ENCODE data around the gene PRIM1. TPM values are rescaled to one million over a fixed set of nuclear protein-coding genes. Genes with fewer than 3 reads are reported as not detected.
"Not testable (repeated sequence)": the region's sequence is repeated elsewhere in the genome, so short reads cannot be mapped to it uniquely, and the experiment has no call there.

The PRIM1 gene
- total RNA-seq, 3 donors from 2014 or later, result 56.0 to 68.2 (median 60.1) TPM

DNA sequence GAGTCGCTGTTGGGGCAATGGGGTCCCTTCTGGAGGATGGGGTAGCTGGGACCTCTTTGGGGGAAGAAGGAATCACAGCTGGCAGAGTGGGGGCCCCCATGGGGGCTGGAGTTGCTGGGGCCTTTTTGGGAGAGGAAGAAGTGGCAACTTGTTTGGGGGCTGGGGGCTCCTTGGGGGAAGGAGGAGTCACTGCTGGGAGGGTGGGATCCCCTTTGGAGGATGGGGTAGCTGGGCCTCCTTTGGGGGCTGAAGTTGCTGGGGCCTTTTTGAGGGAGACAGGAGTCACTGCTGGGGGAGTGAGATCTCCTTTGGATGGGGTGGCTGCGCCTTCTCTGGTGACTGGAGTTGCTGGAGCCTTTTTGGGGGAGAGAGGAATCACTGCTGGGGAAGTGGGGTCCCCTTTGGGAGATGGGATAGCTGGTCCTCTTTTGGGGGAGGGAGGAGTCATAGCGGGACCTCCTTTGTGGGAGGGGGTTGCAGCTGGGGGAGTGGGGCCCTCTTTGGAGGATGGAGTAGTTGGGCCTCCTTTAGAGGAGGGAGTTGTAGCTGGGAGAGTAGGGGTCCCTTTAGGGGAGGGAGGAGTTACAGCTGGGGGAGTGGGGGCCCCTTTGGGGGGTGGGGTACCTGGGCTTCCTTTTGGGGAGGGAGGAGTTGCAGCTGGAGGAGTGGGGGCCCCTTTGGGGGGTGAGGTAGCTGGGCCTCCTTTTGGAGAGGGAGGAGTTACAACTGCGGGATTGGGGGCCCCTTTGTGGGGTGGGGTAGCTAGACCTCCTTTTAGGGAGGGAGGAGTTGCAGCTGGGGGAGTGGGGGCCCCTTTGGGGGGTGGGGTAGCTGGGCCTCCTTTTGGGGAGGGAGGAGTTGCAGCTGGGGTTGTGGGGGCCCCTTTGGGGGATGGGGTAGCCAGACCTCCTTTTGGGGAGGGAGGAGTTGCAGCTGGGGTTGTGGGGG, 34.9 kb downstream of the PRIM1 start:
- Mint-ChIP-seq H3K36me3 (ENCODE audit: insufficient read depth) (peaks cover 66% of the 10 kb centered on the region), H3K9me3 (no peaks in the 10 kb centered on the region), H3K4me3 (no peak overlapping the region), H3K4me1 (ENCODE audit: low read depth) (peaks cover 59% of the 10 kb centered on the region), H3K27me3 (ENCODE audit: low read depth) (no peaks in the 10 kb centered on the region)
- DNase-seq (no peak), ATAC-seq (no peak)

DNA sequence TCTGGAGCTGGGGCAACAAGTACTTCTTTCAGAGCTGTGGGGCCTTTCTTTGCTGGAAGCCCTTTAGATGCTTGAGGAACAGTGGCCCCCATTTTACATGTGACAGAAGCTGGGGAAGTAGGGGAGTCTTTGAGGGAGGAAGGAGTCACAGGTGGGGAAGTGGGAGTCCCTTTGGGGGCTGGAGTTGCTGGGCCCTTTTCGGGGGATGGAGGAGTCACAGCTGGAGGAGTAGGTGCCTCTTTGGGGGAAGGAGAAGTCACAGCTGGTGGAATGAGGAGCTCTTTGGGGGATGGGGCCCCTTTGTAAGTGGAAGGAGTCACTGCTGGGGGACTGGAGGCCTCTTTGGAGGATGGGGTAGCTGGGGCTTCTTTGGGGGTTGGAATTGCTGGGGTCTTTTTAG, 35.7 kb downstream of the PRIM1 start:
- Mint-ChIP-seq H3K4me1 (ENCODE audit: low read depth) (peaks cover 51% of the 10 kb centered on the region), H3K36me3 (ENCODE audit: insufficient read depth) (peaks cover 62% of the 10 kb centered on the region), H3K4me3 (no peak overlapping the region), H3K9me3 (no peaks in the 10 kb centered on the region), H3K27me3 (ENCODE audit: low read depth) (no peaks in the 10 kb centered on the region)
- ATAC-seq, result no peak
- no peak for DNase-seq

DNA sequence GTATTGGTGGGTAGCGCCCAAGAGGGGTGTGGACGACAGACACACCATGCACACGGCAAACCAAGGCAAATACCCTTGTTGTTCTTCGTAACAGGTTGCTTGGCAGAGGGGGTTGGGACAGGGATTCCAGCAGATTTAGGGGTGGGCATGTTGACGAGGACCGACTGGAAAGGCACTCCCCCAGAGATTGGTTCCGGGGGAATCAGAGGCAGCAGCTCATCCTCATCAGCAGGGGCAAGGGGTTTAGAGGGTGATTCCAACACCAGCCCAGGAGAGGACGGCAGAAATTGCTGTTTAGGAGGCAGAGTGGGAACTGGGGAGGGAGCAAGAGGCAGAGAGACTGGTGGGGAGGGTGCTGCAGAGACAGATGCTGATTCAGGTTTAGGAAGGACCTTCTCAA, 36.3 kb downstream of the PRIM1 start:
- Mint-ChIP-seq H3K4me1 (ENCODE audit: low read depth) (peaks cover 45% of the 10 kb centered on the region), H3K4me3 (no peak overlapping the region), H3K9me3 (no peaks in the 10 kb centered on the region), H3K36me3 (ENCODE audit: insufficient read depth) (peaks cover 63% of the 10 kb centered on the region), H3K27me3 (ENCODE audit: low read depth) (no peaks in the 10 kb centered on the region)
- no peak for DNase-seq
- no peak for ATAC-seq

DNA sequence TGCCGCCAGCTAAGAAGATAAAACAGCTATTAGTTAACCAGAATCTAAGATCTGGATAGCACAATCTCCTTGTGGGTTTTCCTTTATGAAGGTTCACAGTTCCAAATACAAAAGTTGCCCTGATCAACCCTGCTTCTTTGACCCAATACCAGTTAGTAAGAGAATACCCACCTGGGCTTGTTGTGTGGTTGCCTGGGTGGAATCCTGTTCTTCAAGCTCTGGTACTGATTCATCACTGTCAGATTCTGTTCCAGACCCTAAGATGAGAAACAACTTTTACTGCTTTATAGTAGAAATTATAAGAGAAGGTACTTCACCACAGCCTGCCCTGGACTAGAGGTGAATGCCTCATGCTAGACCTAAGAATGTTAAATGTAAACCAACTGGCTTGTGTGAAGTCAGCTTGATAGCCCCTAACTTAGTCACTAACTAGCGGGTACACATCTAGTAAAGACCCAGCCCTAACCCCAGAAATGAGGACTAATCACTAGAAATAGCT, 37.6 kb downstream of the PRIM1 start:
- no peak for ATAC-seq
- Mint-ChIP-seq H3K36me3 (ENCODE audit: insufficient read depth) (peaks cover 50% of the 10 kb centered on the region), H3K4me3 (no peak overlapping the region), H3K27me3 (ENCODE audit: low read depth) (no peaks in the 10 kb centered on the region), H3K9me3 (no peaks in the 10 kb centered on the region), H3K4me1 (ENCODE audit: low read depth) (peaks cover 31% of the 10 kb centered on the region)
- no peak for DNase-seq

DNA sequence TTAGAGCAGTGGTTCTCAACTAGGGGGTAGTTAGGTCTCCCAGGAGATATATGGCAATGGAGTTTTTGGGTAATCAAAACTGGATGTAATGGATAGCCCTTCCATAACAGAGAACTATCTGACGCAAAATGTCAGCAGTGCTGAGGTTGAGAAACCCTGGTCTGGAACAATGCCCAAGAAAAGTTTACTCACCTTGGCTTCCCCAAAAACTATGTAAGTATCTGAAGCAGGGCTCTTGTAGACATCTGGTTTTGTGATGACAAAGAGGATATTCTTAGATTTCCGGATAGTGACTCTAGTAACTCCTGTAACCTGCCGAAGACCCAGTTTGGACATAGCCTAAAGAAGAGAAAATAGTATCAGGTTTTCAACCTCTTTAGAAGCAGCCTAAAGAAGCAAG, 38.8 kb downstream of the PRIM1 start:
- Mint-ChIP-seq H3K36me3 (ENCODE audit: insufficient read depth) (peaks cover 44% of the 10 kb centered on the region), H3K9me3 (no peaks in the 10 kb centered on the region), H3K27me3 (ENCODE audit: low read depth) (no peaks in the 10 kb centered on the region), H3K4me3 (no peak overlapping the region), H3K4me1 (ENCODE audit: low read depth) (peaks cover 22% of the 10 kb centered on the region)
- ATAC-seq, result no peak
- no peak for DNase-seq

DNA sequence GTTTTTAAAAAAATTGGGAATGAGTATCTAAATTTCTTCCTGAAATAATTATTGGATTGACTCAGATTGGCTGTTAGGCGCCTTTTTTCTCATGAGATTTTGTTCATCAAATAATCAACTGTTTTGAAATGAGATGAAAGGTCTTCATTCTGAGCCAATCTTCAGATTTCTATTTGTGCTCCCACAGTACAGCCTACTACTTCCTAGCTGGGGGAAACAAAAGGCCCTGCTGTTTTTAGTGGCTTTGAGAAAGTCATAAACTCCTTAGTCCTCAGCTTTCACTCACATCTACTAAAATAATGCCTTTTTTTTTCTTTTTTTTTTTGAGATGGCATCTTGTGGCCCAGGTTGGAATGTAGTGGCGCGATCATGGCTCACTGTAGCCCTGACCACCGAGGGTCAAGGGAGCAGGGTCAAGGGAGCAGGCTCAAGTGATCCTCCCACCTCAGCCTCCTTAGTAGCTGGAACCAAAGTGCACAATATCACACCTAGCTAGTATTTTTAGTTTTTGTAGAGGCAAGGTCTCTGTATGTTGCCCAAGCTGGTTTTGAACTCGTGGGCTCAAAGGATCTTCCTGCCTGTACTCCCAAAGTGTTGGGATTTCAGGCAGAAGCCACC, 42.3 kb downstream of the PRIM1 start:
- Mint-ChIP-seq H3K4me3 (no peak overlapping the region), H3K36me3 (ENCODE audit: insufficient read depth) (peaks cover 28% of the 10 kb centered on the region), H3K9me3 (no peaks in the 10 kb centered on the region), H3K4me1 (ENCODE audit: low read depth) (peaks cover 1% of the 10 kb centered on the region), H3K27me3 (ENCODE audit: low read depth) (no peaks in the 10 kb centered on the region)
- peak in 1 of 2 donors; percentile 13 for ATAC-seq
- no peak for DNase-seq

DNA sequence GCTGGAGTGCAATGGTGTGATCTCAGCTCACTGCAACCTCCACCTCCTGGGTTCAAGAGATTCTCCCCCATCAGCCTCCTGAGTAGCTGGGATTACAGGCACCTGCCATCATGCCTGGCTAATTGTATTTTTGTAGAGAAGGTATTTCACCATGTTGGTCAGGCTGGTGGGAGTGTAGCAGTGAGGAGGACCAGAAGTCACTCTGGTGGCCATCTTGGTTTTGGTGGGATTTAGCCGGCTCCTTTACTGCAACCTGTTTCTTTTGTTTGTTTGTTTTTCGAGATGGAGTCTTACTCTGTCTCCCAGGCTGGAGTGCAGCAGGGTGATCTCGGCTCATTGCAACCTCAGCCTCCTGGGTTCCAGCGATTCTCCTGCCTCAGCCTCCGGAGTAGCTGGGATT, 47.6 kb downstream of the PRIM1 start:
- not testable (repeated sequence) for H3K36me3 Mint-ChIP-seq (ENCODE audit: insufficient read depth); ATAC-seq; H3K27me3 Mint-ChIP-seq (ENCODE audit: low read depth); DNase-seq; H3K9me3 Mint-ChIP-seq; H3K4me3 Mint-ChIP-seq; H3K4me1 Mint-ChIP-seq (ENCODE audit: low read depth)

DNA sequence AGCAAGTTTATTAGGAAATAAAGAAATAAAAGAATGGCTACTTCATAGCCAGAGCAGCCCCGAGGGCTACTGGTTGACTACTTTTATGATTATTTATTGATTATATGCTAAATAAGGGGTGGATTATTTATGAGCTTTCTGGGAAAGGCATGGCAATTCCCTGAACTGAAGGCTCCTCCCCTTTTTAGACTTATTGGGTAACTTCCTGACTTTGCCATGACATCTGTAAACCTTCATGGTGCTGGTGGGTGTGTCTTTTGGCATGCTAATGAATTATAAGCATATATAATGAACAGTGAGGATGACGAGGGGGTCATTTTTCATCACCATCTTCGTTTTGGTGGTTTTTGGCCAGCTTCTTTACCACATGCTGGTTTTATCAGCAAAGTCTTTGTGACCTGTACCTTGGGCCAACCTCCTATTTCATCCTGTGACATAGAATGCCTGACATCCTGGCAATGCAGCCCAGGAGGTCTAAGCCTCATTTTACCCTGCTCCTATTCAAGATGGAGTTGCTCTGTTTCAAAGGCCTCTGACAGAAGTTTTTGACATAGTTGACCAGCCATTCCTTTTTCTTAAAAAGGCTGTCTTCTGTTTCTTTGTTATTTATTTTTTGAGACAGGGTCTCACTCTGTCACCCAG, 53.0 kb downstream of the PRIM1 start:
- no peak overlapping the region for H3K4me3 Mint-ChIP-seq
- H3K9me3 Mint-ChIP-seq, result no peaks in the 10 kb centered on the region
- no peaks in the 10 kb centered on the region for H3K36me3 Mint-ChIP-seq (ENCODE audit: insufficient read depth)
- H3K4me1 Mint-ChIP-seq (ENCODE audit: low read depth), result peaks cover 2% of the 10 kb centered on the region
- ATAC-seq (no peak), DNase-seq (no peak)
- no peaks in the 10 kb centered on the region for H3K27me3 Mint-ChIP-seq (ENCODE audit: low read depth)

DNA sequence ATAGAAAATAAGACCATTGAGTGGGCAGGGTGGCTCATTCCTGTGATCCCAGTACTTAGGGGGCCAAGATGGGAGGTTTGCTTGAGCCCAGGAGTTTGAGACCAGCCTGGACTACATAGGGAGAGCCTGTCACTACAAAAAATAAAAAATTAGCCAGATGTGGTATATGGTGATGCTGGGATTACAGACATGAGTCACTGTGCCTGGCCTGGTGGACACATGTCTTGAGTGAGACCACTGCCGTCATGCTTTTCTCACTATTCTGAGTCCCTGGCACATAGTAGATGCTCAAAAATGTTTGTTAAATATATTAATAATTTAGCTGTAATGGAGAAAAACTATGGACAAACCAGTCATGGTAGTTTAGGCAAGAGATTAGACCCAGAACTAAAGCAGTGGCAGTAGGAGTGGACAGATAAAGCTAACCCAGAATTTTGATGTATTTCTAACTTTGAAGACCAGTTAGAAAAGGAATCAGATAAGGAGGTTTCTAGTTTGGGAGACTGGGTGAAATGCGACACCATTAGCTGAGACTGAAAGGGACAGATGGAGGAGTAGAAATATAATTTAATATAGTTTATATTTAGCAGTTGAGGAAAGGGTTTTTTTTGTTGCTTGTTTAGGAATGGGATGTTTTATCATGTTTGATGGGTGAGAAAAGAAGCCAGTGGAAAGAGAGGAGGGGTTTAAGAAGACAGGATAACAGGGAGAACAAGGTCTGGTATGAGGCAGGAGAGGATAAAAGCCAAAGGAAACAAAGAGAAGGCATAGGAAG, 56.6 kb downstream of the PRIM1 start:
- no peaks in the 10 kb centered on the region for H3K36me3 Mint-ChIP-seq (ENCODE audit: insufficient read depth)
- no peaks in the 10 kb centered on the region for H3K4me1 Mint-ChIP-seq (ENCODE audit: low read depth)
- DNase-seq (no peak), ATAC-seq (no peak)
- H3K9me3 Mint-ChIP-seq, result no peaks in the 10 kb centered on the region
- no peaks in the 10 kb centered on the region for H3K27me3 Mint-ChIP-seq (ENCODE audit: low read depth)
- no peak overlapping the region for H3K4me3 Mint-ChIP-seq

DNA sequence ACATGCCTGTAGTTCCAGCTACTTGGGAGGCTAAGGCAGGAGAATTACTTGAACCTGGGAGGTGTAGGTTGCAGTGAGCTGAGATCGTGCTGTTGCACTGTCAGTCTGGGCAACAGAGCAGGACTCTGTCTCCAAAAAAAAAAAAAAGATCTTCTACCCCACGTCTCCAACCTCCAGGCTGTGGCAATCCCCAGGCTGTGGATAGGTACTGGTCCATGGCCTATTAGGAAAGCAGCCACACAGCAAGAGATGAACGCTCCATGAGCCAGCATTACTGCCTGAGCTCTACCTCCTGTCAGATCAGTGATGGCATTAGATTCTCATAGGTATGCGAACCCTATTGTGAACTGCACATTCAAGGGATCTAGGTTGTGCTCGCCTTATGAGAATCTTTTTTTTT, 58.0 kb downstream of the PRIM1 start:
- peaks cover 2% of the 10 kb centered on the region for H3K4me1 Mint-ChIP-seq (ENCODE audit: low read depth)
- DNase-seq (no peak), ATAC-seq (no peak)
- no peaks in the 10 kb centered on the region for H3K27me3 Mint-ChIP-seq (ENCODE audit: low read depth)
- no peaks in the 10 kb centered on the region for H3K9me3 Mint-ChIP-seq
- no peaks in the 10 kb centered on the region for H3K36me3 Mint-ChIP-seq (ENCODE audit: insufficient read depth)
- H3K4me3 Mint-ChIP-seq, result no peak overlapping the region

DNA sequence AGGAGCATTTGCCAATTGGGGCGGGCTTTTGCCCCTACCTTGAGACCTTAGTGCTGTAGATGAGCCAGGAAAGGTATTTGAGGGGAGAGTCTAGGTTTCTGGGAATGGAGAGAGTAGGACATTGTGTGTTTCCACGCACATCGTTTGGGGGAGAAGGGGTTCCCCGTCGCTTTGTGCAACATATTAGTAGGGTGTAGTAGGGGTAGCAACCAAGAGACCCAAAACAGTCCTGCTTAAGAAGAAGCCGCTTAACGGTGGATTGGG, 63.3 kb downstream of the PRIM1 start:
- ATAC-seq (no peak), DNase-seq (no peak)
- Mint-ChIP-seq H3K27me3 (ENCODE audit: low read depth) (no peaks in the 10 kb centered on the region), H3K4me1 (ENCODE audit: low read depth) (peaks cover 26% of the 10 kb centered on the region), H3K36me3 (ENCODE audit: insufficient read depth) (peaks cover 23% of the 10 kb centered on the region), H3K4me3 (peak overlapping the region; percentile 100), H3K9me3 (no peaks in the 10 kb centered on the region)

DNA sequence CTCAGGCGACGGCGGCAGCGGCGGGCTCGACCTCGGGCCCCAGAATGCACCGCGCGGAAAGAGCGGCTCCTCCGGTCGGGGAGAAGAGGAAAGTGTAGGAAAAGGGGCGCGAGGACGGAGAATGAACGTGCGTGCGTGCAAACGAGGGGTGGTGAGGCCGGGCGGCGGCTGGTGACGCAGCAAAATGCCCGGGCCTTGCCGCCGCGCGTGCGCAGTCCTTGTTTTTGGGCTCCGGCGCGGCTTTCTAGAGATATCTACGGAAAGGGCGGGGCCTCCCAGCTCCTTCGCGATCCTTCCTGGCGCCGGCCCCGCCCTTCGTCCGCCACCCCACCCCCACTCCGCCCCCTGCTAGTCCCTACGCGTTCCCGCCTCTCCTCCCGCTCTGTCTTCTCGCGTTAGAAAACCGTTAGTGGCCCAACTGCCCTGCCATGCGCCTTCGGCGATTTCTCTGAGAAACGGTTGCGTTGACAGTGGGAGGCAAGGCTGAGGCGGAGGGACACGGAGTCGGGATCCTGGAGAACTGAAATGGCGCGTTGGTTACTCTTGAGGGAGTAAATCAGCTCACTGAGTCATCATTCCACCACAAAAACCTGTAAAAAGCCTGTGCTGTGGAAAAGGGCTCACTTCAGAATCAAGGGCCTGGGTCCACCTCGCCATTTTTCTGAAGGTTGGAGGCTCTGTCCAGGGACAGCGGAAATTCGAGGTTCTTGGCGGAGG, 63.8 kb downstream of the PRIM1 start, which contains the start of gene PTGES3:
Gene PTGES3 (minus strand): TSS at position 156 of the 717 bp plus-strand sequence. CDS start 285 bp downstream, outside the sequence.
- no peaks in the 10 kb centered on the region for H3K9me3 Mint-ChIP-seq
- DNase-seq, result peak; percentile 96
- peaks cover 26% of the 10 kb centered on the region for H3K4me1 Mint-ChIP-seq (ENCODE audit: low read depth)
- H3K36me3 Mint-ChIP-seq (ENCODE audit: insufficient read depth), result peaks cover 23% of the 10 kb centered on the region
- peak within 1 kb of the TSS; percentile 100 for H3K4me3 Mint-ChIP-seq
- ATAC-seq, result peak; percentile 76 to 77
- no peaks in the 10 kb centered on the region for H3K27me3 Mint-ChIP-seq (ENCODE audit: low read depth)

DNA sequence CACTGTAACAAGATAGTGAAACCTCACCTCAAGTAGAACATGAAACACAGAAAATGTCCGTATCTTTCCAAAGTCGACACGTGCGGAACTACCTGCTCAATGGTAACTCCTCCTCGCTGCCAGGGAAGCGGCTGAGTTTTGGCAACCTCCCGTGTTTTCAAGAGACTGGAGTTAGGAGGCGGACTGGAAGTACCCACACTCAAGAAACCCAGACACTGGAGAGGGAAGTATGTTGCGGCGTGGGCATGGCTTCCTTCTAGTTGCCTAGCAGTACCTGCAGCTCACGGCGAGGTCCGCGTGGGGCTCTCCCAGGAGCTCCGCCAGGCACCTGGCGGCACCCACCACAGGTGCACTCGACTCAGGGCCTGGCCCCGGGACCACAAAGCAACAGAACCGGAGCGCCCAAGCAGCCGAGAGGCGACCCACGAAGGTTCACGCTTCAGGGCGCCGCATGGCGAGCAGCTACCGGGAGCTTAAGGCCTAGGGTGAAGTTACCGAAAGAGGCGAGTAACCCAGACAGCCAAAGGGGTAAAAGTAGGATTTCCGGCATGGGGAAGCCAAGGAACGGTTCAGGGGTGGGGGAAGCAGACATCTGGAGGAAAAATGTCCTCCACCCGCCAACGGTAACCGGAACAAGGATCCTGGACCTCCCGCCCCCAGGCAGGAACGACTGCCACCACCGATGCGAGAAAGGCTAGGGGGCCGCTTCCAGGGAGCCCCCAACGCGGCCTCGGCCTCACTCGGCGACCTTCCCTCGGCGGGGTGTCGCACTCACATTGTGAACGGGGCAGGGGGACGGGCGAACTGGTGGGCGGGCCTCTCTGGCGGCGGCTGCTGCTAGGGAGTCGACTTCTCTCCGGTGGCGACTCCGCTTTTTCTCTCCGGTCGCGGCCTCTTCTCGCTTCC, 64.6 kb downstream of the PRIM1 start:
- peak; percentile 34 to 36 for ATAC-seq
- Mint-ChIP-seq H3K9me3 (no peaks in the 10 kb centered on the region), H3K36me3 (ENCODE audit: insufficient read depth) (peaks cover 23% of the 10 kb centered on the region), H3K4me1 (ENCODE audit: low read depth) (peaks cover 29% of the 10 kb centered on the region), H3K4me3 (peak overlapping the region; percentile 100), H3K27me3 (ENCODE audit: low read depth) (no peaks in the 10 kb centered on the region)
- peak; percentile 53 for DNase-seq

All from activated T-cell treated with anti-CD3 and anti-CD28 coated beads, Interleukin-2, amount 50 U/mL, for 4 hours (primary cell).